ENCODE data around the gene ZNF385B. TPM values are rescaled to one million over a fixed set of nuclear protein-coding genes. Genes with fewer than 3 reads are reported as not detected.

ZNF385B gene
- total and polyA plus RNA-seq, 2 donors from 2014 or later, result 5.9 to 10.9 TPM

GRCh38 chr2:179650420-179650819, 211.0 kb downstream of the ZNF385B start:
- no peak overlapping the region for H3K4me3 ChIP-seq (ENCODE audit: low read length in 3 of 3)
- H3K9me3 ChIP-seq (ENCODE audit: control insufficient read depth in 2 of 3, insufficient read depth in 1 of 3, low read length in 3 of 3), result no peaks in the 10 kb centered on the region
- no peaks in the 10 kb centered on the region for H3K27me3 ChIP-seq (ENCODE audit: control insufficient read depth, insufficient read depth, low read length)
- H3K27ac ChIP-seq (ENCODE audit: low read depth in 2 of 2, low read length in 2 of 2), result no peak overlapping the region
- no peaks in the 10 kb centered on the region for H3K36me3 ChIP-seq (ENCODE audit: control insufficient read depth in 2 of 3, insufficient read depth in 3 of 3, low read length in 3 of 3)
- FAIRE-seq, result no peak
- DNase-seq, result no peak
- no peak overlapping the region for H3K9ac ChIP-seq (ENCODE audit: low read length in 3 of 3)
- intact Hi-C loops (cut with DNase I), result no loop called here
- no peak for TF ChIP-seq CTCF (IDR thresholded peaks at IDR 0.05; ENCODE audit: borderline replicate concordance, extremely low read depth, insufficient read depth)
- H3K4me1 ChIP-seq (ENCODE audit: control insufficient read depth in 2 of 3, insufficient read depth in 2 of 3, low read depth in 1 of 3, low read length in 3 of 3), result no peaks in the 10 kb centered on the region

GRCh38 chr2:179646862-179647587, 214.4 kb downstream of the ZNF385B start:
- no peak for FAIRE-seq
- H3K4me1 ChIP-seq (ENCODE audit: control insufficient read depth in 2 of 3, insufficient read depth in 2 of 3, low read depth in 1 of 3, low read length in 3 of 3), result no peaks in the 10 kb centered on the region
- TF ChIP-seq CTCF (IDR thresholded peaks at IDR 0.05; ENCODE audit: borderline replicate concordance, extremely low read depth, insufficient read depth), result no peak
- DNase-seq, result no peak
- no peaks in the 10 kb centered on the region for H3K27me3 ChIP-seq (ENCODE audit: control insufficient read depth, insufficient read depth, low read length)
- H3K36me3 ChIP-seq (ENCODE audit: control insufficient read depth in 2 of 3, insufficient read depth in 3 of 3, low read length in 3 of 3), result no peaks in the 10 kb centered on the region
- H3K9ac ChIP-seq (ENCODE audit: low read length in 3 of 3), result no peak overlapping the region
- H3K9me3 ChIP-seq (ENCODE audit: control insufficient read depth in 2 of 3, insufficient read depth in 1 of 3, low read length in 3 of 3), result no peaks in the 10 kb centered on the region
- intact Hi-C loops (cut with DNase I), result no loop called here
- no peak overlapping the region for H3K27ac ChIP-seq (ENCODE audit: low read depth in 2 of 2, low read length in 2 of 2)
- H3K4me3 ChIP-seq (ENCODE audit: low read length in 3 of 3), result no peak overlapping the region

- Histone ChIP-seq H3K9ac (ENCODE audit: low read length in 3 of 3) (no peak overlapping the region), H3K9me3 (ENCODE audit: control insufficient read depth in 2 of 3, insufficient read depth in 1 of 3, low read length in 3 of 3) (no peaks in the 10 kb centered on the region), H3K4me3 (ENCODE audit: low read length in 3 of 3) (no peak overlapping the region), H3K36me3 (ENCODE audit: control insufficient read depth in 2 of 3, insufficient read depth in 3 of 3, low read length in 3 of 3) (no peaks in the 10 kb centered on the region), H3K4me1 (ENCODE audit: control insufficient read depth in 2 of 3, insufficient read depth in 2 of 3, low read depth in 1 of 3, low read length in 3 of 3) (no peaks in the 10 kb centered on the region), H3K27me3 (ENCODE audit: control insufficient read depth, insufficient read depth, low read length) (no peaks in the 10 kb centered on the region), H3K27ac (ENCODE audit: low read depth in 2 of 2, low read length in 2 of 2) (no peak overlapping the region)
- TF ChIP-seq CTCF (IDR thresholded peaks at IDR 0.05; ENCODE audit: borderline replicate concordance, extremely low read depth, insufficient read depth), result no peak
- no peak for FAIRE-seq
- intact Hi-C loops (cut with DNase I), result no loop called here
- peak in 2 of 5 donors; percentile 16 to 17 for DNase-seq
These were observed 215.1 kb downstream of the ZNF385B start for GRCh38 chr2:179646173-179646769.
